IPS DF 4.7 (cell line): Measurements from ENCODE around the gene CDKL1.
"Not testable (repeated sequence)": the region's sequence is repeated elsewhere in the genome, so short reads cannot be mapped to it uniquely, and the experiment has no call there.

Experiments
- DNase-seq: peaks from one replicate; pipeline ENCODE4 v3.0.0-alpha.2; 2013; ENCODE audit warnings: low spot score; ENCODE audit errors: extremely low read depth

CDKL1 gene

DNA sequence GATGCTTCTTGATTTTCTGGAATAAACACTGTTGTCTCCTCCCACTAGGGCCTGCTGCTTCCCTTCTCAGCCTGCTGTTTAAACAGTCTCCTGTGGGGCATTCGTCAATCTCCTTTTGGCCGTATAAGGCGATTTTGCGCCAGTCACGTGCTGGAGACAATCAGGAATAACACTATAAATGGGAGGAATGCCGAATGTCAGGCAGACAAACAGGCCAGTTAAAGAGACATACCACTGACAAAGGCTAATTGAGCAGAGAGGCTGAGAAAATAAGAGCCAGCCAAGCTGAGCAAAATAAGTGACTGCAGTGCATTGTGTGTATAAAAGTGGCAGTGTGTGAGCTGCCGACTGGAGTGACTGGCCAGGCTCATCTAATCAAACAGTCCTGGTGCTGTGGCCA lies 61.3 kb downstream of the CDKL1 start:
- DNase-seq, result no peak

DNA sequence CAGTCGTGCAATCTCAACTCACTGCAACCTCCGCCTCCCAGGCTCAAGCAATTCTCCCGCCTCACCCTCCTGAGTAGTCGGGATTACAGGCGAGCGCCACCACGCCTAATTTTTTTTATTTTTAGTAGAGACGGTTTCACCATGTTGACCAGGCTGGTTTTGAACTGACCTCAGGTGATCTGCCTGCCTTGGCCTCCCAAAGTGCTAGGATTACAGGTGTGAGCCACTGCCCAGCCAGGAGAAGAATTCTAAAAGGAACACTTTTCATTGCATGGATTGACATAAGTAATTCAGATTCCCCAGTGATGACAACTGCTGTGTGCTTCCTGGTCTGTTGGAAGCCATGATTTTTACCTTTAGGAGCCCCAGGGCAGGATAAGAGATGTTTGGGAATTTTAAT lies 62.5 kb downstream of the CDKL1 start:
- no peak for DNase-seq

DNA sequence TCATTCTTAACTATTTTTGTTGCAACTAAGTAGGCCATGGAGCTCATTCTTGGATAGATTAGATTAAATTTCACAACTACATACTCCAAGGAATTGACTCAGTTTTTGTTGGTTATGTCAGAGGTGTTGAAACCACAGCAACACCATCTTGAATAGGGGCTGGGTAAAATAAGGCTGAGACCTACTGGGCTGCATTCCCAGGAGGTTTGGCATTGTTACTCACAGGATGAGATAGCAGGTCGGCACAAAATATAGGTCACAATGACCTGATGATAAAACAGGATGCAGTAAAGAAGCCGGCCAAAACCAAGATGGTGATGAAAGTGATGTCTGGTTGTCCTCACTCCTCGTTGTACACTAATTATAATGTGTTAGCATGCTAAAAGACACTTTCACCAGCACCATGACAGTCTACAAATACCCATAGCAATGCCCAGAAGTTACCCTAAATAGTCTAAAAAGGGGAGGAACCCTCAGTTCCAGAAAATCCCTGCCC lies 63.6 kb downstream of the CDKL1 start:
- no peak for DNase-seq

DNA sequence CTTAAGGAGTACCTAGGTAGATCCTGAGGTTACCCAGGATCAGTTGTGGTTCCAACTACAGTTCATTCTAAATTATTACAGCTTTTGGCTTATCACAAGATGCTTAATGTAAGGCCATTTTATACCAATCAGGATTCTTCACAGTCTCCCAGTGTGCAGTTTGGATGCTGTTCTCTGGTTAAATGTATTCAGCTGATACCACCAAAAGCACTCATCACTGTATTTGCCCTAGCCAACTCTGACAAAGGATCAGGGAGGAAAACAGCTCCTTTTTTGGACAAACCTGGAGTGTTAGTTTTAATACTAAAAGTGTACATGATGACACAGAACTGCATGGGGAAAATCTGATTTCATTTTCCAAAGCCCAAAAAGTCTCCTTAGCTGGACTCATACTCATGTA lies 65.1 kb downstream of the CDKL1 start:
- DNase-seq, result no peak

DNA sequence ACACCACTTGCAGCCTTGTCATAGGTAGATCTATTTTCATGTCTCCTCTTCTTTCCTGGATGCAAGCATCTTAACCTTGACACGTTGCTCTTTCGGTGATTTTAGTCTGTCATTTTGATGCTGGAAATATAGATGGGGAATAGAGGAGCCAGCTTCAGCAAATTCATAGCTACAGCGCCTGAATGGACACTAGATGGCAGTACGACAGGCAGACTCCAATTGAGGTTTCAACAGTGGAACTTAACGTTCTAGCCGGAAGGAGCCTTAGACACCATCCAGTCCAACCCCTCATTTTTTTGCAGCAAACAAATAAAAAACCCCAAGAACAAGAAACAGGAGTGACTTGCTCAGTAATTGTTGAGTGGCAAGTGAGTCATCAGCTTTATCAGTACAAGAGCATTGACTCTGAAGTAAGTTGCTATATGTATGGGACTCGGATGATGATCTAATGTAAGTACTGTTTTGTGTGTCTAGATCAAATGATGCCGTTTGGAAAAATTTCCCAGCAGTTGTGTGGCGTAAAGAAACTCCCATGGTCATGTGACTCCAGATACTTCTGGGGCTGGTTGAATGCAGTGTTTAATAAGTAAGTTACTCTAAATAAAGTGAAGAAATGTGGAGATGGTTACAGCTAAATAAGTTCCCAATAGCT lies 75.5 kb downstream of the CDKL1 start:
- DNase-seq, result no peak

DNA sequence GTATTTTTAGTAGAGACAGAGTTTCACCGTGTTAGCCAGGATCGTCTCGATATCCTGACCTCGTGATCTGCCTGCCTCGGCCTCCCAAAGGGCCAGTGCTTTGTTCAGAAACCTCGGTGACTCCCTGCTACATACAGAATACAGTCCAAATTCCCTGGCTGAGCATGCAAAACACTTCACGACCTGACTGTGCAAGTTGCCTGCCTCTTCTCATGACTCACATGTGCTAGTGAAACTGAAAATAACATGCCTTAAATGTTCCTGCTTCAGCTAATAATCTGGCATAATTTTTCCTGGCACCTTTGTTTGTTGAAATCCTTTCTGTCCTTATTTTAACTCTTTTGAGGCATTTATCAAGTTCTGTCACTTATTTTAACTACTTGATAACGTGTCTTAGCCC lies 76.4 kb downstream of the CDKL1 start:
- no peak for DNase-seq

DNA sequence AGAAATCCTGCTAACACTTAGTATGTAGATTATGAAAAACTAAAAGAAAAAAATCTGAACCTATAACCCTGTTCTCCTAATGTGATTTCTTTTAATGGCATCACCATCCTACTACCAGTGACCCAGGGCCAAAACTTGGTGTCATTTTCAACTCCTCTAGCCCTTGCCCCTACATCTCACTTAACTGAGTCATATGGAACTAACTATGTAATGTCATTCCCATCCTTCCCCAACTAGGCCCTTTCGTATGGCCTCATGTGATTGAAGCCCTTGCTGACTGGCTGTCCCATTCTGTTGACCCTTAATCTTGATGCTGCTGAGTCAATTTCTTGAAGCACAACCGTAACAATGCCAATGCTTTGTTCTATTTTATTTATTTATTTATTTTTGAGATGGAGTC lies 77.0 kb downstream of the CDKL1 start:
- no peak for DNase-seq

DNA sequence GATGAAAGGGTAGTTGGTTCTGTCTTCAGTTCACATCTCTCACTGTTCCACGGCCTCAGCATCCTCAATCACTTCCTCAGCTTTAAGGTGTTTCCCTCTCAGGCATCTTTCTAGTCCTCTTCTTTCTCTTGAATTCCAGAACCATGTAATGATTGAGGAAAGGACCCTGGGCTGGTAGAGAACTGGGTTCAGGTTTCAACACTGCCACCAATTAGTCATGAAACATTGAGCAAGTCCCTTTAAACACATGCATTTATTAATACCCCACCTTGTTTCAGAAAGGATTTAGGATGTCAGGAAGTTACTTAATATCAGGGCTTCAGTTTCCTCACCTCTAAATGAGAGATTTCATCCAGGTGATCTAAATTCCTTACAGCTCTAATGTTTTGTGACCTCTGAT lies 77.4 kb downstream of the CDKL1 start:
- DNase-seq, result no peak

DNA sequence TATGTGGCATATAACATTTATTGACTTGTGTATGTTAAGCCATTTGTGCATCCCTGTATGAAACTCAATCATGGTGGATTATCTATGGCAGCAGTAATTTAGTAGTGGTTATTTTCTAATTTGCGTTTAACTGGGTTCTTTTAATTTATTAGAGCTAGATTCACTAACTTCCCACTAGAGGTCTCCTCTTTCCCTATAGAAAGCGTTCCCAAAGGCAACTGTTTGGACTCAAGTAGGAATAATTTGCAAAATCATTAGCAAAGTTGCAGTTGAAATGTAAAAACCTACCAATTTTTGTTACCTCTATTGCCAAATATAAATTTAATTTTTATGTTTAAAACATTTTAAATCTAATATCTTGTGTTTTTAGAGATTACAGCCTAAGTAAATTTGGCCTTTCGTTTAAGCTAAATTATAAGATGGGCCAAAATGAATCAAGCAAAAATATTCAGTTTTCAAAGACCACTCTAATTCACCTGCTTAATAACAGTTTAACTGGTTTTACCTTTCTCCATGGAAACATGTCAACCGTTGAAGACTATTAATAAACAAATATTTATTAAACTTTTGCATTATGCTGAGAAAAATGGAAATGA lies 78.6 kb downstream of the CDKL1 start:
- no peak for DNase-seq

DNA sequence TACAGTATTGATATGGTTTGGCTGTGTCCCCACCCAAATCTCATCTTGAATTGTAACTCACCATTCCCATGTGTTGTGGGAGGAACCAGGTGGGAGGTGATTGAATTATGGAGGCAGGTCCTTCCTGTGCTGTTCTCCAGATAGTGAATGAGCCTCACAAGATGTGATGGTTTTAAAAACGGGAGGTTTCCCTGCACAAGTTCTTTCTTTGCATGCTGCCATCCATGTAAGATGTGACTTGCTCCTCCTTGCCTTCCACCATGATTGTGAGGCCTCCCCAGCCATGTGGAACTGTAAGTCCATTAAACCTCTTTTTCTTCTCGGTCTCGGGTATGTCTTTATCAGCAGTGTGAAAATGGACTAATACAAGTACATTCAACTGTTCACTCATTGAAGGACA lies 82.6 kb downstream of the CDKL1 start:
- not testable (repeated sequence) for DNase-seq

DNA sequence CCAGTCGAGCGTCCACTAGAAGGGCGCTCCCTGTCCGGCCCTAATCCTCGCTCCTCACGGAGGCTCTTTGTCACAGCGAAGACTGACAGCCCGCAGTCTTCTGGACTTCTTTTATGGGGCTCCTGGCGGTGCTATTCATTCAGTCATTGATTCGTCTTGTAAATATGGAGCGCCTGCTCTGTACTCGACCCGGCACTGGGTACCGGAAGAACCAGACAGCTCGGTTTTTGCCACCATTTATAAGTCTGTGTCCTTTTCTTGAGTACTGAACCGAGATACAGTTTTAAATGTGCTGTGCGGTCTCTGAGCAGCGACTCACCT lies 84.0 kb downstream of the CDKL1 start:
- no peak for DNase-seq

DNA sequence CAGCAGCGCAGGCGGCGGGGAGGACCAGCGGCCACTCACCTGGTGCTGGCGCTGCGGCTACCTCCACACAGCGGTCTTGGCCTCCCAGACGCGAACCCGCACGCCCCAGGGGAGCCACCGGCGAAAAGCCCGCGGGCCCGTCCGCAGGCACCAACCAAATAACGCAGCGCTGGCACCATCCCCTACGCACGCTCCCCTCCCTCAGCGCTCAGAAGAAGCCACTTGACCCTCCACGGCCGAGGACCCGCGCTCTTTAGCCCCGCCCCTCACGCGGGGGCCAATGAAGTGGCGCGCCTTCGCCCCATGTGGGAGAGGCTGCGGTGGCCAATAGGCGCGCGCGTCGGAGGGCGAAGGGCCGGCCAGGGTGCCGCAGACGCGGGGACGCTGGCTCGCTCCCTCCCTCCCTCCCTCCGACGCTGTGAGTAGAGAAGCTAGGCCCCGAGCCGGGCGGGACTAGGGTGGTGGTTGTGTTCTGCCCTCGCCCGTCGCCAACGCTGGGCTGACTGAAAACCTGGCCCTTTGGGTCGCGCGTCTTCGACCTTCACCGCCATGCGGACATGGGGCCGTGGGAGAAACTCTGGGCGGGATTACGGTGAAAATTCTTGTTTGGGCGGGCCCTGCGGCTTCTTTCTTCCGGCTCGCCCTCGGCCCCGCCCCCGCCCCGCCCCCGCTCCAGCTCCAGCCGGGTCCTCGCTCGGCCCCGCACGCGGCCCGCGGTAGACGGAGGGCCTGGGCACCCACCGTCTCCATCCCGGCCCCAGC lies 84.5 kb downstream of the CDKL1 start, which contains the start of the genes DMAC2L and L2HGDH:
TSS of gene DMAC2L (plus strand) at position 353 of the 762 bp plus-strand sequence. CDS start 9,164 bp downstream, outside the sequence.
TSS of gene L2HGDH (minus strand) at position 258 of the 762 bp plus-strand sequence. CDS start at position 179, 79 bp downstream.
- DNase-seq, result peak; percentile 66

DNA sequence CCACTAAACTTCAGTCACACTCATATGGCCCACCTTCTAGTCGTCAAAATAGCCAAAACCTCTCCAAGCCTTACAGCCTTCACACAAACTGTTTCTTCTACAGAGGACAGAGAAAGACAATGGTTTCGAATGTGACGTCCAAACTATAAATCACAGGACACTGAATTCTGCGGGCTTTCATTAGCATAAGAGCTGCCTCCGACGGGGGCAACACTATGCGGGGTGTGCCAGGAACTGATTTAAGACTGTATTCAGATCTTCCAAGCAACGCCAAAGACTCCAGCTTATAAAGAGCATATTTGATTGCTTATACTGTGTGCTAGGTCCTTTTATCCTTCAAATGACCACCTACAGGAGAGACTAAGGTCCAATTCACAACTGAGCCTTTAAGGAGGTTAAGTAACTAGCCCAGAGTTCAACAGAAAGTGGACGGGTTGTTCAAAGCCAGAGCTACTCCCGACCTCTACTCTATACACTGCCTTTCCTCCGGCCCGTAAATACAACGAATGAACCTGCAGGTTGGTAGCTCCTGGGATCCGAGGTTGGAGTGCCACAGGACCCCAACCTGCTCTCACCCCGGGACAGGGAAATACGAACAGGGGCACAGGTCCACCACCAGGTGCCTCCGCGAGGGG lies 85.2 kb downstream of the CDKL1 start:
- DNase-seq, result no peak

DNA sequence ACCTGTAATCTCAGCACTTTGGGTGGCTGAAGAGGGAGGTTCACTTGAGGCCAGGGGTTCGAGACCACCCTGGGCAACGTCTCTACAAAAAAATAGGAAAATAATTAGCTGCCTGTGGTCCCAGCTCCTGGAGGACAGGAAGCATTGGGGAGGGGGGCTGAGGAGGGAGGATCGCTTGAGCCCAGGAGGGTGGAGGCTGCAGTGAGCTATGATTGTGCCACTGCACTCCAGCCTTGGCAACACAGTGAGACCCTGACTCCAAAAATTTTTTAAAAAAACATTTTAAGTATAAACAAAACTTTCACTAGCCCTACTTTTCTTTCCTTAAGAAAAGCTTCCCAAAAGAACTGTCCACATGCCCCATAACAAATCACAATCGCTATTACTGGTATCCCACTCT lies 86.2 kb downstream of the CDKL1 start:
- no peak for DNase-seq

DNA sequence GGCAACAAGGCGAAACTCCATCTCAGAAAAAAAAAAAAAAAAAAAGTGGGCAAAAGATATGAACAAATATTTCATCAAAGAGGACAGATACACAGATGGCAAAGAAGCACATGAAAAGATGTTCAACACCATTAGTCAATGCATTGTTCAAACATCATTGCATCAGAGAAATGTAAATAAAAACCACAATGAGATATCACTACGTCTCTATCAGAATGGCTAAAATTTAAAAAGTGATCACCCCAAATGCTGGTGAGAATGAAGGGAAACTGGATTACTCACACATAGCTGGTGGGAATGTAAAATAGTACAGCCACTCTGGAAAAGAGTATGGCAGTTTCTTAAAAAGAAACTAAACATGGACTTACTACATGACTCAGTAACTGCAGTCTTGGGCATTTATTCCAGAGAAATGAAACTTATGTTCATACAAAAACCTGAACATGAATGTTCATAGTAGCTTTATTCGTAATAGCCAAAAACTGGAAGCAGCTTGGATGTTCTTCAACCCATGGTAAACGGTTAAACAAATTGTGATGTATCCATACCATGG lies 88.2 kb downstream of the CDKL1 start:
- no peak for DNase-seq

DNA sequence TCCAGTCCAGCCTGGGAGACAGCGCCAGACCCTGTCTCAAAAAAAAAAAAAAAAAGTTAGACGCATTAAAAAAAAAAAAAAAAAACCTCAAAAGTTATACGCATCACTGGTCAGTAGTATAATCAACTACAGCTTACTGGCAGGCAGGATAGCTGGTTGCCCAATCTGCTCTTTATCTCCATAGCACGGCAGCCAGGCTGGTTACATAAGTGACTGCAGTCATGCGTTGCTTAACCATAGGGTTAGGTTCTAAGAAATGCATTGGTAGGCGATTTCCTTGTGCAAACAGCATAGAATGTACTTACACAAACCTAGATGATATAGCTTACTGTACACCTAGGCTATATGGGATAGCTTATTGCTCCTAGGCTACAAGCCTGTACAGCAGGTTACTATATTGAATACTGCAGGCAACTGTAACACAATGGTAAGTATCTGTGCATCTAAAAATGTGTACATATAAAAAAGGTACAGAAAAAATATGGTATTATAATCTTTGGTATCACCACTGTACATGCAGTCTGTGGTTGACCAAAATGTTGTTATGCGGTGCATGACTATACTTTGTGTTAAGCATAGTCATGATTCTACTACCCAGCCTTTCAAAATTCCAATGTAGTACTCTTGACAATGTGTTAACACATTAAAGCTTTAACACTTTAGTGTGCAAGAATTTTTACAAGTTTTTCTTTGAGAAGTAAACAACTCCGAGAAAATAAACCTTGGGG lies 92.8 kb downstream of the CDKL1 start:
- no peak for DNase-seq

DNA sequence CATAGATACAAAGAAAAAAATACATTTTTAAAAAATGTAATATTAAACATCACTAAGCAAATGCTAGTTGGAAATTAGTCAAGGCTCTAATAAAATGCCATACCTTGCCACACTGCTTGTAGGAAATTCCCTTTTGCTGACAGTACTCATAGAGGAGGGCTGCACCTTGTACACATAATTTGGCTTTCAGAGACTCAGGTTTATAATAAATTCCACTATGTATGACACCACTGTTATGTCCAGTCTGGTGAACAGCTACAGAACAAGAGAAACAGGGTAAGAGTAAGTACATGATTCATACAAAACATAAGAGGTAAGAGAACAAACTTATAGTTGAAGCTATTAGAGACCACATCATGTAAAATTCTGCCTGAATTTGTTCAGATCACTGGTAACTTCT lies 94.8 kb downstream of the CDKL1 start:
- no peak for DNase-seq

DNA sequence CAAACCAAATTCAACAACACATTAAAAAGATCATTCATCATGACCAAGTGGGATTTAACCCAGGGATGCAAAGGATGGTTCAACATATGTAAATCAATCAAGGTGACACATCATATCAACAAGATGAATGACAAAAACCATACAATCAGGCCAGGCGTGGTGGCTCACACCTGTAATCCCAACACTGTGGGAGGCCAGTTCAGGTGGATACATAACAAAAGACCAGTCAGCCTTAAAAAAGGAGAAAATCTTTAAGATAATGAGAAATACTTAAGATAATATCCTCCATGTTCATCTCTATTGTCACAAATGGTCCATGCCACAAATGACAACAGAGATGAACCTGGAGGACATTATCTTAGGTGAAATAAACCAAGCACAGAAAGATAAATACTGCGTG lies 97.1 kb downstream of the CDKL1 start:
- DNase-seq, result no peak

DNA sequence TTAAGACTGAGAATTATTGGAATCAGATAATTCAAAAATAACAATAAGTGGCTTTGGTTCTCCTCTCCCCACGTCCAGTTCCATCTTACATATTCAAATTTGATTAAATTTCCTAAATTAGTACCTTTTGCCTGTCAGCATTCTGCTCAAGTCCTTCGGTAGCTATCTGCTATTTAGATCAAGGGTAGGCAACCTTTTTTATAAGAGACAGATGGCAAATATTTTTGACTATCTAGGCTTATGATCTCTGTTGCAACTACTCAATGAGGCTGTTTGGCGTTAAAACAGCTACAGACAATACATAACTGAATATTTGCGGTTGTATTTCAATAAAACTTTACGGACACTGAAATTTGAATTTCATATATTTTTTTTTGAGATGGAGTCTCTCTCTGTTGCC lies 106.4 kb downstream of the CDKL1 start:
- DNase-seq, result no peak

DNA sequence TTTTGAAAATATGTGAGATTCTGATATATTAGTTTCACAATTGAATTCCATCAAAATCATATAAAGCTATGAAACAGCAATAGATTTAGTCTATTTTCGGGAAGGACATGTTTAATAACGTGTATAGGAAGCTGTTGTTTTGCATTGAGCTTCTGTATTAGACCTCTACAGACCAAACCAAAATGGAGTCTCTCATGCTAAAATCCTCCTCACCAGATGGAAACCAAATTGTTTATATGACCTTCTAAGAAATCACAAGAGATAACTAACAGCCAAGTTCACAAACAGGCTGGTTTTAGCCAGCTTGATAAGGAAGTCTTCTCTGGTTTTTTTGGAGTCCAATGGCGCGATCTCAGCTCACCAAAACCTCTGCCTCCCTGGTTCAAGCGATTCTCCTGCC lies 108.5 kb downstream of the CDKL1 start:
- DNase-seq, result no peak

DNA sequence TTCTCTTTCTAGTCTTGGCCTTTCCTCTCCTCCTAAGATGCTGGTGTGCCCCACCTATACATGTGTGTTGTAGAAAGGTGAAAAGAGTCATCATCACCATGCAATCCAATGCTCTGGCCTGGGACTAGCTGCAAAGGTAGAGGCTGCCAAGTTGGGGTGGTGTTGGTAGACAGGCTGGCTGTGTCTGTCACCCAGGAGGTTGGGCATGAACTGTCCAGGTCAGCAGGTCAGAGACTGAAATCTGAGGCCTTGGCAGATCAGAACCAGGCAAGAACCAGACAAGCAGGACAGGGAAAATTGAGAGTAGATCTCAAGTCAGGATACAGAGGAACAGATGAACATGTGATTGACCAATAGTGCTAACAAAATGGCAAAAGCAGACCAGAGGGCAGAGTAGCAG lies 110.8 kb downstream of the CDKL1 start:
- no peak for DNase-seq
